NCI-H1092 treated with DMSO at 0.1 percent for 48 hours (cell line): ENCODE results near the gene CHRNA9.
A peak's percentile ranks its signal among the peaks of the same experiment; 100 is the strongest.

Source experiments
- DNase-seq: peaks from one replicate; lab custom pipeline; 2025; lab: John Stamatoyannopoulos, UW

Gene CHRNA9

DNA sequence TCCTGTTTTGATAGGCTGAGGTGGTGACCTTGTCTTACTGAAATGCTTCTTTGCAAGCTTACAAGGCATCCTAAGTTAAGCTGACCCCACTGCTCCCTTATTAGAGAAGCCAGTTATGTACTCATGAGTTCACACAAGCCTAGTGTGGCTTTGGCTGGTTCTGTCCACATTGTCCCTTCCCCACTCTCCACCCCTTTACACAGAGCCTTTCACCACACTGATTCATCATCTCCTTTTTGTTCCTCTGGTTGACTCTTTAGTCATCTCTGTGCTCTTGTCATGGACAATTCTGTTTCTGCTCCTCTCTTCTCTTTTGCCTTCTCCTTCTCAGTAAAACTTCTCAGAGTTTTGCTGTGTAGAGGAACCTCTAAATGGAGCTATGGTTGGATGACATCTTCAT, 4.9 kb downstream of the CHRNA9 start:
- no peak for DNase-seq

GRCh38 chr4:40347472-40347871, 12.3 kb downstream of the CHRNA9 start:
- no peak for DNase-seq

DNA sequence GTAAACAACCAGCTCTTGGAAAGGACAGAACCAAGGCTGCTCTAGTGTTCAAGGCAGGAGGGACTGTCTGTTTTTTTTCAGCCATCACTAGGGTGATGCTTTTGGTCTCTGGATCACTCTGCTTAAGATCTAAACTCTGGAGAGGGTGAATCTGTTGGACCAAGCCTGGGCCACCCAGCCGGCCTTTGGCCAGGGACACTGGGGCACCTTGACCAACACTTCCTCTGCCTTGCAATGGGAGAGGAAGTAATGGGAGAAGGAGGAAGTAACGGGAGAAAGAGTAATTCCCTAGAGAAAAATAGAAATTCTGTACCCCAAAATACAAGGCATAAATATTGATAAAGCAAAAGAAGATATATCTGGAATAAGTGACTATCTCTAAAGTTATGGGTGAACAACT, 12.9 kb downstream of the CHRNA9 start:
- no peak for DNase-seq

DNA sequence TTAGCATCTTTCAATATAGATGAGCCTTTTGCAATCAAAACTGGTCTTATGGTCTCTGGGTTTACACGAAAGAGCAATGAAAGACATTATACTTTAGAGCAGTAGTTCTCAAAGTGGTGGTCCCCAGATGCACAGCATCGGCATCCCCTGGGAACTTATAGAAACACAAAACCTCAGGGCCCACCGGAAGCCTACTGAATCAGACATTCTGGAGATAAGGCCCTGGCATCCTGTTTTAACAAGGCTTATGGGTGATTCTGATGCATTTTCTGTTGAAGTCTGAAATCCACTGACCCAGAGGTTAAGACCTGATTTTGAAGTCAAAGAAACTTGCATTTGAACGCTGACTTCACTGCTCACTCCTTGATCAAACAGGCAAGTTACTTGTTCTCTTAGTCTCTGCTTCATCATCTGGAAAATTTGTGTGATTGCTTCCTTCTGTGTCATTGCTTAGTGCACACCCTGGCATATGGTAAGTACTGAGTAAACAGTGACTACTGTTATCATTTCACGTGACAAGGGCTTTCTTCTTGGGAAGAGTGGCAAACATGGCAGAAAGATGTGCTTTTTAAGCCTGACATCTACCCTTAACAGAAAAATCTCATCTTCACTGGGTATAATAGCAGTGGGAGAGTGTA, 14.5 kb downstream of the CHRNA9 start:
- DNase-seq = no peak

DNA sequence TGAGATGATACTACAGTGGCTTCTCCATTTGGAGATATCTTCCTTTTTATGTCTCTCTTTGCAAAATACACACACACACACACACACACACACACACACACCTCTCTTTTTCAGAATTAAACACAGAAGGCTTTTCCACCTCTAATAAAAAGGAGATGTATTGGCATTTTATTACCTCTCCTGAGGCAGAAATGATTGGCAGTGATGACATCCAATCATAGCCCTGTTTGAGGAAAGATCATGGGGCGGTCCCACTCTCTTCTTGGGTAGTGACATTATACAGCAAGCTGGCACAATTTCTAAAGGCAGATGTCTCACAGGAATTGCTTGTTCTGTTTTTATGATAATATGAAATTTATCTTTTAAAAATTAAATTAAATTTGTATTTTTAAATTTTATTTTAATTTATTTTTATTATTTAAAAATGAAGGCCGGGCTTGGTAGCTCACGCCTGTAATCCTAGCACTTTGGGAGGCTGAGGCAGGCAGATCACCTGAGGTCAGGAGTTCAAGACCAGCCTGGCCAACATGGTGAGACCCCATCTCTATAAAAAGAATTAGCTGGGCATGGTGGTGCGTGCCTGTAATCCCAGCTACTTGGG, 15.6 kb downstream of the CHRNA9 start:
- no peak for DNase-seq

DNA sequence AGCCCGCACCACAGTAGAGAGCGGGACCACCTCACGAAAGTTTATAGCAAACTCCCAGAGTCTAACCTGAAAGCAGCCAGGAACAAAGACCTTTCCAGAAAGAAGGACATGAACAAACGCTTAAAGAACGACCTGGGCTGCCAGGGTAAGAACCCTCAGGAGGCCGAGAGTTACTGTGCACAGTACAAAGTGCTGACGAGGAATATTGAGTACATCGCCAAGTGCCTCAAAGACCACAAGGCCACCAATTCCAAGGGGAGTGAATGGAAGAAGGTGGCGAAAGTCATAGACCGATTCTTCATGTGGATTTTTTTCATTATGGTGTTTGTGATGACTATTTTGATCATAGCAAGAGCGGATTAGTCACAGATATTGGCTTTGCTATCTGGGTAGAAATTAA, 19.0 kb downstream of the CHRNA9 start:
- DNase-seq = no peak

DNA sequence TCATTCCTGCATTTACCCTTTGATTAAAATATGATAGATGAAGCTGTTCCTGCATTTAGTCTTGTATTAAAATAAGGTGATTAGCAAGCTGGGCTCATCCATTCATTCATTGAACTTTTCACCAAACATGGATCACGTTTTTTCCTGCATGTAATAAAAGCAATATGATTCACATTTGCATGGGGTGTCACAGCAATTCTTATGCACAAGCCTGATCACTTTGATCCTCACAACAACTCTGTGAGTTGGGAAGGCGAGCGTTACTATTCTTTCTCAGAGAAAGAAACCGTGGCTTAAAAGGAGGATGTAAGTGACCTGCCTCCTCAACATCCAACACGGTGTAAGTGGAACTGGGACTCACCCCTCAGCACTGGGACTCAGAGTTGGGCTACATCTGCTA, 20.0 kb downstream of the CHRNA9 start:
- DNase-seq = no peak

- DNase-seq = no peak
These were observed 22.6 kb downstream of the CHRNA9 start for GRCh38 chr4:40357738-40358137.

- no peak for DNase-seq
These were observed 26.2 kb downstream of the CHRNA9 start for GRCh38 chr4:40361338-40361737.

DNA sequence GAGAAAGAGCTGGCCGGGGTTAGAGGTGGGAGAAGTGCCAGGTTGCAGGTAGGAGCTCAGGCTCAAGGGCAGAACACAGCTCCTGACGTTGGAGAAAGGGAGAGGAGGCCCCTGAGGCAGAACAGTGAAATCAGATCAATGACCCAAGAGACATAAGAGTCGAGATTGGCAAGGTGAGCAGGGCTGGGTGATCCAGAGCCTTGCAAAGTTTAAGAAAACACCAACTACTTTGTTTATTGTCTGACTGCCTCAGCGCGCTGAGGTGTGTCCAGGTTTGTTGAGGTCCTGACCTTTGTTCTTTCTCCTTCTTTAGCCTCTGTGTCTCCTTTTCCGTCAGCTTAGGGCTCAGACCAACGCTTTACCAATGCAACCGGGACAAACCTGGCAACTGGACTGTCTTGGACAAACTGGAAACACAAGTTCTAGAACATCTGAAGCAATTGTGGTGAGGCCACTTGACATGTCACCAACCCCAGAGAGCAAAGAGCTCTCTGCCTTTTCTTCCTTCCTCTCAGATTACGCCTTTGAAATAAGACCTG, 28.3 kb downstream of the CHRNA9 start:
- no peak for DNase-seq

DNA sequence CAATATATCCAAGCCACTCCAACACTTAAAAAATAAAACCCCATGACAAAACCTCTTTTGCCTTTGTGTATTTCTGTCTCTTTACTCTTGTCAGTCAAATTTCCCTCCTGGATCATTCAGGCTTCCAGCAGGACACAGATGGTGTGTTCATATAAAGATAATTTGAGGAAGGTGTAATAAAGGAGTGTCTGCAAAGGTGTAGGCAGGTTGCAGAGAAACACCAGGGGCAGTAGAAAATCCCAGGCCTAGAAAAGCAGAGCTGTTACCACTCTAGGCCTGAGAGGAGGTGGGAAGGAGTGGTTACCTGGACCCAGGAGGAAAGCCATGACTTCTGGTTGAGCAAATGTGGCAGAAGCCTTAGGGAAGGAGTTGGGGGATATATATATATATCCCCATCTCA, 28.8 kb downstream of the CHRNA9 start:
- DNase-seq = no peak

DNA sequence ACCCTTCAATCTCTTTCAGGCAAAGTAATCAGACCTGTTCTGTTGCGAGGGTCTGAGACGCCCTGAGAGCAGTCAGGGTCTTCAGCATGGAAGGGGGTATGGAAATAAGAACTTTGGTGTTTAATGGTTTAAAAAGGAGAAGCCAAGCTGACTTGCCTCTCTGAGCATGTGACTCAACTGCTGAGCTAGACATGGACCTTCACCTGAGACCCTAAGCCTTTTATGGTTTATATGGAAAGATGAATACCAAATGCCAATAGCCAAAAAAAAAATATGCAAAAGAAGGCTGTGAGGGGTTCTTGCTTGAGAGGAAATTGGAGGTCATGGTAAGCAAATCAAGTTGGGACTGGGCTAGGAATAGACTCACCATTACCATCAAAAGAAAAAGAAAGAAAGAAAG, 30.6 kb downstream of the CHRNA9 start:
- no peak for DNase-seq

- DNase-seq = no peak
These were observed 32.3 kb downstream of the CHRNA9 start for GRCh38 chr4:40367451-40367850.

DNA sequence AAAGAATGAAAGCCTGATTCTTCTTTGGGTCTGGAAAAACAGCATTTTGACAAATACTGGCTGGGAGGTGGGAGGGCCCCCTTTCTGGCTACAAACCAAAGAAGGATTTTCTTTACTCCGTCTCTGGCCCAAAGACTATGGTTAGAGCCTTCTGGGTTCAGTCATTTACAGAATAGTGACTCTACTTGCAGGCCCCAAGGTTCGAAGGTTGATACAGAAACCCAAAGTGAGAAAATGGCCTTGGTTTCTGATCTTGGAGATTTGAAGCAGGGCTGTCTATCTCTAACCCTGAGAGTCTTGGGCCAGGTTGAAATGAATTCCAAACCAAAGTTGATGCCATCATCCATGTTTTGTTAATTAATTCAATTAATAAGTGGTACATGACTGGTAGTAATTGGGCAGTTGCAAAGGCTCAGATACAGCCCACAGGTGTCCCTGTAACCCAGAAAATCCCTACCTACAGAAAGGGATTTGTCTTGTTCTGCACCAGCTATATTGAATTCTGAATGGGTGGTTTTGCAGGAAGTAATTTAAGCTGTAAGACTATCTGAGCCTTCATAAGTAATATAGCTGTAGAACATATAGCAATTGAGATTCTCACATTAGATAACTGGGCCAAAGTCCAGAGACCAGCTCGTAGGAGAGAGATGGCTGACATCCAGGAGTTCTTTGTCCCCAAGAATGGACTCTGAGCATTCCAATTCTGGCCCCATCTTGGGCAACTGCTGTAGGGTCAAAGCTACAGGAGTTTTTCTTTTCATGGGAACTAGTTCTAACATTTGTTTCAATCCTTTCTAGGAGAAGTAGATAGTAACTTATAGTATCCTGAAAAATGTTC, 34.5 kb downstream of the CHRNA9 start:
- DNase-seq = peak; percentile 9

DNA sequence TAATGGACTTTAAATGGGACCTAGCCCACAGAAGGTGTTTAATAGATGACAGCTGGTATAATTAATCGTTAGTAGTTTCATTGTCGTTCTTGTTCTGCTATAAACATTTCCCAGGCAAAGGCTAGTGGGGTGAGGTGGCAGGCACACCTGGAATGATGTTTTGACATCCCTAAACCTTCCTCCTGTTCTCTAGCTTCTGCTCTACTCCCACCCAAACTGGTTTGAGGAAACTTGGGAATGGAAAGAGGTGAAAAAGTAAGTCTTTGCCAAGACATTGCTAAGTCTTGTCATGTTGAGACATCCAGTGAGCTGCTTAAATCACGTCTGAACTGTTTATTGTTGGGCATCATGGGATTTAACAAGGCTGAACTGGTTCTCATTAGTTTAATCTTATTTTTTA, 37.5 kb downstream of the CHRNA9 start:
- no peak for DNase-seq

DNA sequence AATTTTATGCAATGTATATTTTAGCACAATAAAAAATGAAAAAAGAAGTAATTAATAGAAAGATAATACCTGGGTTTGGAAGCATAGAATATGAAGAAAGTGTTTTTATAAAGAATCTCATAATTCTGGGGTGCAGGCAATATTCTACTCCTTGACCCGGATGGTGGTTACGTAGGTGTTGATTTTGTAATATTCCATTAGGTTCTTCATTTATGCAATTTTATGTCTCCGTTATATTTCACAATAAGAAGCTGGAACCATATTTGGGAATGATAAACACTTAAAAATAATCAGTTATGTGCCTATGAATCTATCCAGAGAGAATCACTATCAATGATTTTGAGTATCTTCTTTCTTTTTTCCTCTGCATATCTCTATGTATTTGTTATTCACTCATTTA, 38.5 kb downstream of the CHRNA9 start:
- DNase-seq = no peak

DNA sequence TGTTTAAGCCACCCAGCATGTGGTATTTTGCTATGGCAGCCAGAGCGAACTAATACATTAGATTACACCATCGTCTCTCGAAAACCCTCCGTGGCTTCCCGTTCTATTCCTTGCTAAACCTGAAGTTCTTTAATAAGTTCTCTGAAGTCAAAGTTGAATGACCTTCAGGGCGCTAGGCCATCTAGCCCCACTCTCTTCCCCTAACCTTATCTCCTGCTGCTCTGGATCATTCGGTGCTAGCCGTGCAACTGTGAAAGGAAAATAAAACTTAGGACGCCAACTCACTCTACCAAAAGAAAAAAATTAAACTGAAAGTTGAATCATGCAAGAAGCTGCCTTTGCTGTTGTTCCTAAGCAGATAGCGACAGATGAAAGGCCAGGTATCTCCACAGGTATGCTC, 40.0 kb downstream of the CHRNA9 start:
- no peak for DNase-seq

DNA sequence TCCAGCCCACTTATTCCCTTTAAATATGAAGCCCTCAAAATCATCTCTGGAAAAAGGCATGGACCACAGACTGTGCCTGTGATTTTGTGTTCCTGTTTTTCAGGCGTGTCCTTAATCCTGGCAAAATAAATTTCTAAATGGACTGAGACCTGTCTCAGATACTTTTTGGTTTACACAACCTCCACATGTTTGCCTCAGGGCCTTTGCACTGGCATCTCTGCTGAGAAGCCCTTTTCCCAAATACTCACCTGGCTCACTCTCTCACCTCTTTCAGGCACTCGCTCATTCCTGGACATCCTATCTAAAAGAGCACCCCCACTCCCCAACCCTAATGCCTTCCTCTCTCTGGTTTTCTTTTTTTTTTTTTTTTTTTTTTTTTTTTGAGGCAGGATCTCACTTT, 40.5 kb downstream of the CHRNA9 start:
- DNase-seq = no peak

DNA sequence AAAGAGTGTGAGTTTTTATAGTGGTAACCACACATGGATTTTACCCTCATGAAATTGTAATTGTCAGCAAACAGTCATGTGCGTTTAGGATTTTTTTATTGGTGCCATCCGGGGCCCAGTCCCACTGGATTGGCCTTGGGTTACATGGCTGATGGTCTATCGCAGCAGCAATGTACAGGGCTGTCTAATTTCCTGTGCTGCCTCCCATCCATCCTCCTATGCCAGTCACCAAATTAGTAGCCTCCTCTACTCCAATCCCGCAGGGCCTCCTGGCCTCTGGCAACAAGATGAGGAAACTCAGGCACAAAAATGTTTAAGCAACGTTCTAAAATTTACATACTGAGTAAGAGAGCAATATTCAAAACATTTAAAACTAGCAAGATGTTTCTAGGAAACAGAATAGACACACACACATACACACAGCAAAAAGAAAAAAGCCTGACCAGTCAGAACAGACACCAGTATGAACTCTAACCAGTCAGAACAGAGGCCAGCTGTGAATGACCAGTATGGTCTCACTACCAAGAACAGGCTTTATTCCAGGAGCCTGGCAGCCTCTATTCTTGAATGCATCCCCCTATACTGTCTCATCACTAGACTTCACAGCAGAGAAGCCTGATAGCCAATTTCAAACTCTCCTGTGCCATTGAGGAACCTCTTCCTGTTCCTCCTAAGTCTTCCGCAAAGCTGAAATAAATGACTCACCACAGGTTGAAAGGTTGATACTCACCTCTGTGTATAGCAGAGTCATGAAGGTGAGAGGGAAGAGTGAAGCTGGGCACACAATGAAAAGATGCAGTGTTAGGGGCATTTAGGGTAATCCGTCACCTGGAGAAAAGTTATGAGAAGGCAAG, 42.6 kb downstream of the CHRNA9 start:
- no peak for DNase-seq

GRCh38 chr4:40378619-40379018, 43.5 kb downstream of the CHRNA9 start:
- no peak for DNase-seq

DNA sequence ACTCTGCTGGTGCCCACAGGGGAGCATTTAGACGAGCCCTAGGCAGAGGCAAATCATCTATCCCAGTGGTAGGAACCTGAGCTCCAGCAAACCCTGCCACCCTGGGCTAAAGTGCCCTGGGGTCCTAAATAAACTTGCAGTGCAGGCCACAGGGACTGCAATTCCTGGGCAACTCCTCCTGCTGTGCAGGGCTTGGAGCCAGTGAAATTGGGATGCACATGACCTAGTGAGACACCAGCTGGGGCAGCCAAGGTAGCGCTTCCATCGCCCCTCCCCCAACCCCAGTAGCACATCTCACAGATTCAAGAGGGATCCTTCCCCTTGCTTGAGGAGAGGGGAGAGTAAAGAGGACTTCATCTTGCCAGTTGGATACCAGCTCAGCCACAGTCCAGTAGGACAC, 44.1 kb downstream of the CHRNA9 start:
- DNase-seq = no peak

DNA sequence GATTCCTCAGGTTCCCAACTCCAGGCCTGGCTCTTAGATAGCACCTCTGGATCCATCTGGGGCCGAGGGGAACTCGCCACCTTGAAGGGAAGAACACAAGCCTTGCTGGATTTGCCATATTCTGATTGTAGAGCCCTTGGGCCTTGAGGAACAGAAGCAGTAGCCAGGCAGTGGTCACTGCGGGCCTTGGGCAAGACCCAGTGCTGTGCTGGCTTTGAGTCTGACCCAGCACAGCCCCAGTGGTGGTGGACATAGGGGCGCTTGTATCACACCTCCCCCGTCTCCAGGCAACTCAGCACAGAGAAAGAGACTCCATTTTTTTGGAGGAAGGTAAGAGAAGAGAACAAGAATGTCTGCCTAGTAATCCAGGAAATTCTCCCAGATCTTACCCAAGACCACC, 45.5 kb downstream of the CHRNA9 start:
- DNase-seq = no peak
